Epithelial cell of esophagus (primary cell): Measurements from ENCODE around the gene DUSP16.

Source experiments
- DNase-seq: peaks from one replicate; pipeline ENCODE4 v3.0.0; 2010; ENCODE audit warnings: low read depth
- H3K4me3 ChIP-seq: 2 replicates; pipeline ENCODE4 v1.5.1; 2011; ENCODE audit warnings: mild to moderate bottlenecking, low read length, control low read depth
- TF ChIP-seq, protein P1 (sequence below): IDR thresholded peaks from 2 replicates; pipeline ENCODE4 v1.5.1; 2011; ENCODE audit warnings: low read depth, mild to moderate bottlenecking, low read length, control low read depth, inconsistent platforms; ENCODE audit not compliant: insufficient read depth; ENCODE audit errors: missing control alignments

DUSP16 gene

GRCh38 chr12:12454315-12454714, 108.3 kb downstream of the DUSP16 start:
- TF ChIP-seq, protein P1, sequence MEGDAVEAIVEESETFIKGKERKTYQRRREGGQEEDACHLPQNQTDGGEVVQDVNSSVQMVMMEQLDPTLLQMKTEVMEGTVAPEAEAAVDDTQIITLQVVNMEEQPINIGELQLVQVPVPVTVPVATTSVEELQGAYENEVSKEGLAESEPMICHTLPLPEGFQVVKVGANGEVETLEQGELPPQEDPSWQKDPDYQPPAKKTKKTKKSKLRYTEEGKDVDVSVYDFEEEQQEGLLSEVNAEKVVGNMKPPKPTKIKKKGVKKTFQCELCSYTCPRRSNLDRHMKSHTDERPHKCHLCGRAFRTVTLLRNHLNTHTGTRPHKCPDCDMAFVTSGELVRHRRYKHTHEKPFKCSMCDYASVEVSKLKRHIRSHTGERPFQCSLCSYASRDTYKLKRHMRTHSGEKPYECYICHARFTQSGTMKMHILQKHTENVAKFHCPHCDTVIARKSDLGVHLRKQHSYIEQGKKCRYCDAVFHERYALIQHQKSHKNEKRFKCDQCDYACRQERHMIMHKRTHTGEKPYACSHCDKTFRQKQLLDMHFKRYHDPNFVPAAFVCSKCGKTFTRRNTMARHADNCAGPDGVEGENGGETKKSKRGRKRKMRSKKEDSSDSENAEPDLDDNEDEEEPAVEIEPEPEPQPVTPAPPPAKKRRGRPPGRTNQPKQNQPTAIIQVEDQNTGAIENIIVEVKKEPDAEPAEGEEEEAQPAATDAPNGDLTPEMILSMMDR: no peak

GRCh38 chr12:12453635-12454034, 109.0 kb downstream of the DUSP16 start:
- TF ChIP-seq, protein P1: no peak
- H3K4me3 ChIP-seq: no peak overlapping the region
- DNase-seq: no peak

More at GRCh38 chr12:12454315-12454714, 108.3 kb downstream of the DUSP16 start:
- no peak for DNase-seq
- no peak overlapping the region for H3K4me3 ChIP-seq

DNA sequence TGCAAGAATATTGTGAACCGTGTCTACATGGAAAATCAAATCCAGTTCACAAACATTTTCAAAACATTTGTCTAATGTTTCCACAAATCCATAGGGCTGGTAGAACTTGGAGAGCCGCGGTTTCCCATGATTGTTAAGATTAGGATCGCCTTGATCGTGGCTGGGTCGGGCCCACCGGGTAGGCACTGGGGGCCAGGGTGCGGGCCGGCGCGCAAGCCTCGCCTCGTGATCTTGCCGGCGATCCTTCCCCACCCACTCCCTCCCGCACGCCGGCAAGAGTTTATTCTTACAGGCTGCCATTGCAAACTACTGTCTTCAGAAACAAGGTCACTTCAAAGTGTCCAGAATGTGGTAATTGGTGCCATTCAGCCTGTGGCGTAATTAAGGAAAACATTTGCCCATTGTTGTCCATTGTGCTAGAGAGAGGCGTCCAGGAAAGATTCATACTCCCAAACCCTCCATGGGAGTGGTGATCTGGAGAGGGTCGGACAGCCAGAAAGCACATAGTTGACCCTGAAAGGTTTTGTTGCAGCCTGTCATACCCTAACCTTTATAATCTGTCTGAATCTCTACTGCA, 110.2 kb downstream of the DUSP16 start:
- TF ChIP-seq, protein P1: no peak
- no peak for DNase-seq
- no peak overlapping the region for H3K4me3 ChIP-seq

- no peak for DNase-seq
- TF ChIP-seq, protein P1: no peak
- no peak overlapping the region for H3K4me3 ChIP-seq
Observed at GRCh38 chr12:12451098-12451497, 111.6 kb downstream of the DUSP16 start.

- no peak for DNase-seq
- TF ChIP-seq, protein P1: no peak
Observed at GRCh38 chr12:12450043-12450471, 112.6 kb downstream of the DUSP16 start.

DNA sequence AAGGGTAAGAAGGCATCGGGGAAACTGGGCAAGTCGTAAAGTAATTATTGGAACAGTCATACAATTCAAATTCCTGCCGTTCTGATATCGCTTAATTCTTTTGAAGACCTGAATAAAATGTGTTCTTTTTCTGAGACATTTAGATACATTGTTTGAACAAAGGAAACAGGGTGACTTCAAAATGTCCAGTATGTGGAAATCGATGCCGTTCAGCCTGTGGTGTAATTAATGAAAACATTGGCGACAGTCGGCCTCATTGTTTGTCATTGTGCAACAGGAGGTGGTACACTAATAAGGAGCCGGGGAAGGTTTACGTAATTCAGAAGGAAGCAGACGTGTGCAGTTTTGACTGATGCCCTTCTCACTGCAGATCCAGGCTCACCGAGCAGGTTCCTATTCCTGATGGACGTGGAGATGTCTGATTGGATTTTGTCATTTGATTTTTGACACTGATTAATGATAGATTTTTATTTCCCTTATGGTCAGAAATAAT, 113.1 kb downstream of the DUSP16 start:
- TF ChIP-seq, protein P1: no peak
- DNase-seq: peak; percentile 98
- no peak overlapping the region for H3K4me3 ChIP-seq

More at GRCh38 chr12:12450043-12450471, 112.6 kb downstream of the DUSP16 start:
- no peak overlapping the region for H3K4me3 ChIP-seq

DNA sequence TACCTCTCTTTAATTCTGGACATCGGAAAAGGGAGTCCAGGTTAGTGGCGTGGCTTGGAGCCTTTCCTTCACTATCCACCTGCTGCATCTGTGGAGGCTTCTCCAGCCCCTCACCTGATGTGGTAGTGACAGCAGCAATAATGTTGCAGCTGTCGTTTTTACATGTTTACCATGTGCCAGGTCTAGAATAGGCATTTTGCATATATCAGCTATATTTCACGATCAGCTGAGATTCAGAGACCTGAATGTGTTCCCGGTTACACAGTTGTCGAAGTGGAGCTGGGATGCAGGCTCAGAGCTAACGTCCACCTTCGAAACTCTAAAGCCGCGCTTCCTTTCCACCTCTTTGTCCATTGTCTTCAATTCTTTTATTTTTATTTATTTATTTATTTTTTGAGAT, 114.8 kb downstream of the DUSP16 start:
- TF ChIP-seq, protein P1: no peak
- DNase-seq: no peak
- H3K4me3 ChIP-seq: no peak overlapping the region
